Omental fat pad (tissue), 4 donors: ENCODE results near the gene HOXC6. TPM values are rescaled to one million over a fixed set of nuclear protein-coding genes. Genes with fewer than 3 reads are reported as not detected.

Experiments
- ATAC-seq: fragments of 150-250 bp; one replicate; pipeline ENCODE4 v1.9.1; 2016; ENCODE audit warnings: mild to moderate bottlenecking, moderate library complexity; ENCODE audit not compliant: low FRiP score
- DNase-seq: peaks from one replicate; pipeline ENCODE4 v3.0.0-alpha.2; 2019; ENCODE audit warnings: low spot score
- CTCF ChIP-seq, 3 donors: fragments of 450-650 bp; IDR thresholded peaks; one replicate each; pipeline ENCODE4 v1.5.1; 2016 to 2017; ENCODE audit warnings: antibody characterized with exemption in 3 of 3, mild to moderate bottlenecking in 3 of 3, moderate library complexity in 2 of 3
- total RNA-seq, 4 donors: library from RNA; depleted of rRNA; stranded (reverse); fragments of >200 nt; gene quantifications; one replicate each; pipeline ENCODE4 v1.1.0, GENCODE V29; 2016

HOXC6 gene
- total RNA-seq, 4 donors from 2014 or later, result 0.24 to 1.7 (median 1.2) TPM

DNA sequence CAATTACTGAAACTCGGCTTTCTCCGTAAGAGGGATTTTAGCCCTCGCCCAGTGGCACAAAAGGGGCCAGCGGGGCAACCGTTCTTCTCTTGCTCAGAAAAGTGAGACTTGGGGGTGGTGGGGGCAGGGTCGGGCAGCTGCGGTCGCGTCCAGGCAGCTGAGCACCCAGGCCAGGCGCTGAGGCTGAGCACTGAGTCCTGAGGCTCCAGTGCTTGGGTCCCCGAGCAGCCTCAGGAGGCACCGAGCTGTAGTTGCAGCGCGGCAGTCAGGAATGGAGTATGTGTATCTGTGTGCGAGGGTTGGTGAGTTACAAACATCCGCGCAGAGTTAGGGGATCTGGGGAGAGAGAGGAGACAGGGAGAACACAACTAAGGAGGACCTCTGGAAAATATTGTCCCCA is 4.1 kb upstream of the HOXC6 start:
- no peak for DNase-seq
- no peak for TF ChIP-seq CTCF (IDR thresholded peaks at IDR 0.05)
- ATAC-seq, result no peak

- no peak for TF ChIP-seq CTCF (IDR thresholded peaks at IDR 0.05)
- DNase-seq, result no peak
- ATAC-seq, result no peak
Measured at GRCh38 chr12:54024581-54025305, 3.5 kb upstream of the HOXC6 start.

DNA sequence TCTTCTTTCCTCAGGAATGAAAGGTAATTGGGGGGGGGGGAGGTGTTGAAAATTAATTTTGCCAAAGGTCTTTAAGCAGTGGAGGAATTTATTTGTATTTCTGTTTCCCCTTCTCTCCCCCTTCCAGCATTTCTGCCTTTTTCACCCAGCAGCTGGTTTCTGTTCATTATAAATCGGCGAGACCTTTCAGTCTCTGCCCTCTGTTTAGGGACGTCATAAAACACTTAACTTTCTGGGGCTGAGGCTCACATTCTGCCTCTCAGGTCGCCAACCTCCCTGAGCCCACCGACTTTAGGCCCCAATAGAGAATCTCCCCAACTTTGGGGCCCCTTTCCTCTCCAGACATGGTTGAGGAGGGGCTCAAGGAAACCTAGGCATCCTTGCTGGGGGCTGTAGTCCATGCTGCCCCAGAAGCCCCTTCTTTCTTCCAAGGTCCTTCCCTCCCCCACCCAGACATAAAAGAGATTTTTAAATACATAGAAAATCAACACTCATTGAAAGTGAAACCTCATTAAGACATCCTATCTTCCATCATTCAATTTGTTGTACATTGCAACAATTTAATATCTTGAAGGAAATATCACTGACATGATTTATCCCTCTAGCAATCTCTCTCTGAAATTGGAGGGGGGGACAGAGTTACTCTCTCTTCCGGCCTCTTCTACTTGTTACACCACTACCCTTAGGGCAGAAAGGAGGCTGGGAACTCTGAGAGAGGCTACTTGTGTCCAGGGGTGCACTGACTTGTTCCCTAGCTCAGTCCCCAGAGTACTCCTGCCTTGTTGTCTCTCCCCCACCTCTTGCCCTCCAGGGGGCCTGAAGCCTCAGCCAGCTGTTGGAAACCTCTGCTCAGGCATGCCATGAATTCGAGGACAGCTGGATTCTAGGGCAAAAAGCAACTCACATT is 2.5 kb upstream of the HOXC6 start:
- DNase-seq, result no peak
- ATAC-seq, result no peak
- TF ChIP-seq CTCF (IDR thresholded peaks at IDR 0.05), result no peak

DNA sequence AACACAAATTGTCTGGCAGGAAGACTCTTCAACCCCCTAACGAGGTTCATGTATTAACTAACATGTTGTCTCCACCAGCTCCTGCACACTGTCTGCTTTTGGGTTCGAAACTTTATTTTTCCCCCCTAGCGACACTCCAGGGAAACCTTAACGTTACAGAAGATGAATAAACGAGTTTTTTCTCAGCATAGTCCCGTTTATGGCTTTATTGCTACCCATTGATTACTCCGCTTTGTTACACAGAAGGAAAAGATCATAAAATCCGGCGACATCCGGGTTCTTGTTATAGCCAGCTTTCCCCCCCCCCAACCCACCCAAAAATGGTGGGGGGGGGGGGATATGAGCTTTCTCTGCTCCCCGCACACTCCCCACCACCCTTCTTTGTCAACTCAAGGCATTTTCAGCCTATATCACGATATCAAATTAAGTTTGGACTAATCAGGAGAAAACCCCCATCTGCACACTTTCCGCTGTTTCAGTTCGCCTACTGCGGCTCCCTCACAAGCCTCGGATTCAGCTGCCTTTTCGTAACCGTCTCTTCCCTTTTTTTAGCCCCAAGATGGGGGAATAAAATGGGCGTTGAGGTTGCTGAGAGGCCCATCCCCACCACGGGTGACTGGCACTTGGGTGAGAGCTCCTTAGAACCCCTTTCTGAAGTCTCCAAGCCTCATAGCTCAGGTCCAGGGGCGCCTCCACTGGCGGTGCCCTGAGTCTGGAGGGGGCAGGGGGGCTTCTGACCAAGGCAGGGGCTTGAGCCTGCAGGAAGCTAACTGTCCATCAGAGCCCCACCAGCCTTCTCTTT is 1.4 kb upstream of the HOXC6 start:
- no peak for ATAC-seq
- DNase-seq, result no peak
- no peak for TF ChIP-seq CTCF (IDR thresholded peaks at IDR 0.05)

DNA sequence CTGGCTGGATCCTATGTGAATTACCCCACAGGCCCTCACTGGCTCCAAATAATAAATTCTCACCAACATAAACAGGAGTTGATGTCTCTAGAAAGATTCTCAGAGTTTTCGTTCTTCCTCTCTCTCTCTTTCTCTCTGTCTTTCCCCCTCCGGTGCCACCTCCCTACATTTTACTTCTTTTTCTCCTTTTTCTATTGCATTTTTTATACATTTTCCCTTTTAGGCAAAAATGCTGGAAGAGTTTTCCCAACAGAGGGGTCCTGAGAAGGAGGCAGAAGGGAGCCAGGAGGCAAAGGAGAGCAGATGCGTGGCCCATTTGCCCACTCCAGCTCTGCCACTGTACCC is 826 bp upstream of the HOXC6 start:
- ATAC-seq (no peak), DNase-seq (no peak)
- TF ChIP-seq CTCF (IDR thresholded peaks at IDR 0.05), result no peak

- no peak for ATAC-seq
- DNase-seq, result no peak
Measured at GRCh38 chr12:54029529-54030441, 1.5 kb downstream of the HOXC6 start.

More at GRCh38 chr12:54029529-54030441, 1.5 kb downstream of the HOXC6 start:
- no peak for TF ChIP-seq CTCF (IDR thresholded peaks at IDR 0.05)
